HEK293 (cell line): ENCODE measurements around the gene MAML3.

ENCODE experiments used
- BCL11B ChIP-seq: fragments of 450-650 bp; formaldehyde crosslinking; IDR thresholded peaks from 2 replicates; pipeline ENCODE4 v1.5.1; 2016; ENCODE audit warnings: low read depth, missing biosample characterization, missing genetic modification characterization
- REPIN1 ChIP-seq: fragments of 450-650 bp; formaldehyde crosslinking; IDR thresholded peaks from 2 replicates; pipeline ENCODE4 v1.5.1; 2017; ENCODE audit warnings: missing biosample characterization, missing genetic modification characterization, low read depth
- ZNF311 ChIP-seq: fragments of 450-650 bp; formaldehyde crosslinking; IDR thresholded peaks from 2 replicates; pipeline ENCODE4 v1.5.1; 2017; ENCODE audit warnings: missing biosample characterization, missing genetic modification characterization, borderline replicate concordance

DNA sequence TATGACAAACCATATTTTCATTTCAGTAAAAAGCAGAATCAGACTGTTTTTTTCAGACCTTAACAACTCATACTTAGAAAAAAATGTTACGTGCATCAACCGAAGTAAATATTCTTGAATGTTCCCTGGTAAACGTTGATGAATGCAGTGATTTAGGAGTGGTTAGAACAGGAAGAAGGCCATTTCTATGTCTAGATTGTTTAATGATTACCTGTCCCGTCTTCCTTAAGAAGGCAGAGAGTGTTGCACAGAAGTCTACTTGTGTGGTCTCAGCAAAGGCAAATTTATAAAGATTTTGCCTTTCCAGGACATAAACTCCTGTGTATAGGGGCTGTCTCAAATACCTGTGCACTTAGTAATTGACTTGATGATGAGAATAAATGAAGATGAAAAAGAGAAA, 353.9 kb downstream of the MAML3 start:
- TF ChIP-seq REPIN1 (tag by site-specific recombination) = no peak
- no peak for TF ChIP-seq ZNF311 (tag by site-specific recombination)
- no peak for TF ChIP-seq BCL11B (tag by site-specific recombination)
